Measurements from ENCODE around the gene SSUH2.

- TF ChIP-seq CTCF (IDR thresholded peaks at IDR 0.05) (no peak), SMAD4 (CRISPR knock-in tag; IDR thresholded peaks at IDR 0.05) (no peak), MAX (CRISPR knock-in tag; IDR thresholded peaks at IDR 0.05) (no peak), ELF4 (CRISPR knock-in tag; IDR thresholded peaks at IDR 0.05; ENCODE audit: low read depth) (no peak), HMGXB4 (CRISPR knock-in tag; IDR thresholded peaks at IDR 0.05) (no peak), TEAD4 (CRISPR knock-in tag; IDR thresholded peaks at IDR 0.05) (no peak), ZNF423 (CRISPR knock-in tag; IDR thresholded peaks at IDR 0.05) (no peak), GABPB1 (CRISPR knock-in tag; IDR thresholded peaks at IDR 0.05) (no peak), AFF4 (CRISPR knock-in tag; IDR thresholded peaks at IDR 0.05; ENCODE audit: borderline replicate concordance) (no peak), ZNF416 (CRISPR knock-in tag; IDR thresholded peaks at IDR 0.05) (no peak), USF1 (CRISPR knock-in tag; IDR thresholded peaks at IDR 0.05) (no peak), JAZF1 (CRISPR knock-in tag; IDR thresholded peaks at IDR 0.05) (no peak)
These were observed 17.2 kb downstream of the SSUH2 start for GRCh38 chr3:8627201-8627940.
